HG02884 (cell line): Measurements from ENCODE around the gene ITPR1.

ENCODE experiments used
- ATAC-seq: cut with Tn5 transposase; IDR thresholded peaks from one replicate; pipeline ENCODE4 v1.9.1; 2021; ENCODE audit warnings: mild to moderate bottlenecking, moderate library complexity; ENCODE audit not compliant: unreplicated experiment

ITPR1 gene

GRCh38 chr3:4736284-4736861 is 243.2 kb downstream of the ITPR1 start:
- no peak for ATAC-seq

- no peak for ATAC-seq
Observed at GRCh38 chr3:4738737-4739274, 245.7 kb downstream of the ITPR1 start.

GRCh38 chr3:4739289-4740236 is 246.4 kb downstream of the ITPR1 start:
- no peak for ATAC-seq

- no peak for ATAC-seq
Observed at GRCh38 chr3:4740397-4741105, 247.4 kb downstream of the ITPR1 start.

GRCh38 chr3:4741106-4741403 is 247.9 kb downstream of the ITPR1 start:
- no peak for ATAC-seq

GRCh38 chr3:4741404-4742307 is 248.5 kb downstream of the ITPR1 start:
- ATAC-seq, result no peak

- no peak for ATAC-seq
Observed at GRCh38 chr3:4742359-4742758, 249.2 kb downstream of the ITPR1 start.

GRCh38 chr3:4743371-4743770 is 250.2 kb downstream of the ITPR1 start:
- ATAC-seq, result no peak

- ATAC-seq, result no peak
Observed at GRCh38 chr3:4744405-4745234, 251.5 kb downstream of the ITPR1 start.

- no peak for ATAC-seq
Observed at GRCh38 chr3:4745235-4745610, 252.1 kb downstream of the ITPR1 start.

- no peak for ATAC-seq
Observed at GRCh38 chr3:4746241-4746958, 253.3 kb downstream of the ITPR1 start.

GRCh38 chr3:4748127-4748526 is 255.0 kb downstream of the ITPR1 start:
- no peak for ATAC-seq

- no peak for ATAC-seq
Observed at GRCh38 chr3:4748701-4749378, 255.7 kb downstream of the ITPR1 start.

- ATAC-seq, result no peak
Observed at GRCh38 chr3:4749567-4750002, 256.4 kb downstream of the ITPR1 start.

- no peak for ATAC-seq
Observed at GRCh38 chr3:4750306-4750968, 257.3 kb downstream of the ITPR1 start.

GRCh38 chr3:4751029-4751501 is 257.9 kb downstream of the ITPR1 start:
- no peak for ATAC-seq

- no peak for ATAC-seq
Observed at GRCh38 chr3:4751502-4752101, 258.5 kb downstream of the ITPR1 start.
